ENCODE results near the gene IQGAP3. TPM values are rescaled to one million over a fixed set of nuclear protein-coding genes. Genes with fewer than 3 reads are reported as not detected.

IQGAP3 gene
- total RNA-seq, 1 experiment from 2014 or later = 25.6 TPM

- Histone ChIP-seq H3K4me3 (ENCODE audit: low read depth in 2 of 2, low read length in 2 of 2) (no peak overlapping the region), H3K4me1 (ENCODE audit: control insufficient read depth, insufficient read depth, low read length) (peaks cover 34% of the 10 kb centered on the region), H3K36me3 (ENCODE audit: control insufficient read depth, insufficient read depth, low read length) (no peaks in the 10 kb centered on the region), H3K27ac (ENCODE audit: low read length) (no peak overlapping the region), H3K27me3 (ENCODE audit: control insufficient read depth, insufficient read depth, low read length) (no peaks in the 10 kb centered on the region), H3K9me3 (ENCODE audit: control insufficient read depth, insufficient read depth, low read depth, low read length) (no peaks in the 10 kb centered on the region)
- no peak for ATAC-seq
- in situ Hi-C loops (cut with HindIII; ENCODE audit: low pct_unique_long_range_greater_than_20kb, low sequenced_read_pairs) = no loop called here
- ChIA-PET CTCF (no interaction called here), POLR2A (no interaction called here)
- no TSS peak for BruUV-seq (replicated peaks)
- DNase-seq (ENCODE audit: low read depth, low spot score) = no peak
- intact Hi-C loops (cut with micrococcal nuclease; ENCODE audit: unreplicated experiment) = no loop called here
- TF ChIP-seq SIN3A (IDR thresholded peaks at IDR 0.05; ENCODE audit: borderline replicate concordance, insufficient read depth, low read depth, low read length) = no peak
These were observed 65.9 kb downstream of the IQGAP3 start for GRCh38 chr1:156506450-156506849.

- intact Hi-C loops (cut with micrococcal nuclease; ENCODE audit: unreplicated experiment) (no loop called here), in situ Hi-C loops (cut with HindIII; ENCODE audit: low pct_unique_long_range_greater_than_20kb, low sequenced_read_pairs) (no loop called here)
- DNase-seq (ENCODE audit: low read depth, low spot score) (no peak), ATAC-seq (no peak)
- H3K27me3 ChIP-seq (ENCODE audit: control insufficient read depth, insufficient read depth, low read length) = no peaks in the 10 kb centered on the region
- no peaks in the 10 kb centered on the region for H3K36me3 ChIP-seq (ENCODE audit: control insufficient read depth, insufficient read depth, low read length)
- ChIA-PET POLR2A (no interaction called here), CTCF (no interaction called here)
- peak overlapping the region; percentile 32 to 47 for H3K4me3 ChIP-seq (ENCODE audit: low read depth in 2 of 2, low read length in 2 of 2)
- no peak for TF ChIP-seq CTCF (IDR thresholded peaks at IDR 0.05)
- no peak for TF ChIP-seq POLR2AphosphoS5 (IDR thresholded peaks at IDR 0.05; ENCODE audit: low read depth, low read length)
- no peak for TF ChIP-seq TCF7L2 (IDR thresholded peaks at IDR 0.05; ENCODE audit: low read depth, low read length)
- TF ChIP-seq REST (IDR thresholded peaks at IDR 0.05; ENCODE audit: insufficient read depth in 1 of 2, low read depth in 2 of 2, low read length in 1 of 2) = no peak
- TF ChIP-seq SIN3A (IDR thresholded peaks at IDR 0.05; ENCODE audit: borderline replicate concordance, insufficient read depth, low read depth, low read length) = no peak
- H3K9me3 ChIP-seq (ENCODE audit: control insufficient read depth, insufficient read depth, low read depth, low read length) = no peaks in the 10 kb centered on the region
- BruUV-seq (replicated peaks) = no TSS peak
- H3K4me1 ChIP-seq (ENCODE audit: control insufficient read depth, insufficient read depth, low read length) = peaks cover 34% of the 10 kb centered on the region
- peak overlapping the region; percentile 92 for H3K27ac ChIP-seq (ENCODE audit: low read length)
These were observed 66.6 kb downstream of the IQGAP3 start for GRCh38 chr1:156505679-156506298.
